A673 (cell line): ENCODE data around the gene ETV1. TPM values are rescaled to one million over a fixed set of nuclear protein-coding genes. Genes with fewer than 3 reads are reported as not detected.

Experiments used
- BruUV-seq: library from RNA; stranded (reverse); fragments of 400-500 nt; replicated peaks from 2 replicates; lab custom pipeline; 2021; lab: Mats Ljungman, UMichigan
- CTCF ChIA-PET: fragments of 300-600 bp; sonication (Branson Sonifier 250); formaldehyde crosslinking; loops from one replicate; lab custom pipeline; 2022; ENCODE audit warnings: antibody characterized with exemption; lab: Charles Lee
- POLR2A ChIA-PET: fragments of 300-600 bp; sonication (Branson Sonifier 250); formaldehyde crosslinking; loops from one replicate; lab custom pipeline; 2022; ENCODE audit warnings: antibody characterized with exemption; ENCODE audit not compliant: low non-redundant PET; lab: Charles Lee
- DNase-seq: peaks from one replicate; pipeline ENCODE4 v3.0.0-alpha.2; 2015; ENCODE audit warnings: low spot score
- H3K27ac ChIP-seq: fragments of 200-600 bp; sonication (generic); 2 replicates; pipeline ENCODE4 v1.5.1; 2016; ENCODE audit warnings: mixed run types, low read depth, mild to moderate bottlenecking, mixed read lengths, antibody characterized with exemption, low read length; ENCODE audit not compliant: poor library complexity, severe bottlenecking
- H3K27me3 ChIP-seq: fragments of 200-600 bp; sonication (generic); replicated peaks from 2 replicates; pipeline ENCODE4 v1.6.1; 2017; ENCODE audit warnings: mixed run types, low read depth, mild to moderate bottlenecking, mixed read lengths, antibody characterized with exemption, low read length; ENCODE audit not compliant: insufficient read depth, poor library complexity
- H3K36me3 ChIP-seq: fragments of 200-600 bp; sonication (generic); 2 replicates; pipeline ENCODE4 v1.6.1; 2016; ENCODE audit warnings: mixed run types, mild to moderate bottlenecking, mixed read lengths, antibody characterized with exemption, low read length; ENCODE audit not compliant: insufficient read depth, poor library complexity, severe bottlenecking
- H3K4me1 ChIP-seq: fragments of 200-600 bp; sonication (generic); 2 replicates; pipeline ENCODE4 v1.6.1; 2017; ENCODE audit warnings: mixed run types, mild to moderate bottlenecking, mixed read lengths, antibody characterized with exemption, low read length; ENCODE audit not compliant: insufficient read depth, poor library complexity, severe bottlenecking
- H3K4me3 ChIP-seq: fragments of 200-600 bp; sonication (generic); 2 replicates; pipeline ENCODE4 v1.5.1; 2016; ENCODE audit warnings: low read depth, mixed run types, mild to moderate bottlenecking, mixed read lengths, low read length; ENCODE audit not compliant: poor library complexity, severe bottlenecking
- H3K9me3 ChIP-seq: fragments of 200-600 bp; sonication (generic); 2 replicates; pipeline ENCODE4 v1.6.1; 2016; ENCODE audit warnings: mixed run types, low read depth, mild to moderate bottlenecking, mixed read lengths, antibody characterized with exemption, low read length; ENCODE audit not compliant: poor library complexity, severe bottlenecking
- EZH2 ChIP-seq: fragments of 200-600 bp; sonication (generic); IDR thresholded peaks from 2 replicates; pipeline ENCODE4 v1.6.1; 2017; ENCODE audit warnings: borderline replicate concordance, low read depth, mild to moderate bottlenecking, mixed read lengths, antibody characterized with exemption, low read length; ENCODE audit not compliant: poor library complexity, severe bottlenecking
- intact Hi-C: fragments of 100-400 bp; cut with micrococcal nuclease; formaldehyde crosslinking; loops from one replicate; pipeline ENCODE4 v1.10.0; 2022; ENCODE audit not compliant: unreplicated experiment
- total RNA-seq: library from RNA; stranded (reverse); gene quantifications from 2 replicates; pipeline ENCODE4 v1.2.3, GENCODE V29; 2021
- TF ChIP-seq, protein P1 (sequence below): fragments of 300-800, 200-600 bp; sonication (generic); conservative IDR thresholded peaks from 2 replicates; pipeline ENCODE4 v1.5.1; 2017; ENCODE audit warnings: low read depth, mild to moderate bottlenecking, antibody characterized with exemption, low read length, moderate library complexity, mixed read lengths

Gene ETV1
- total RNA-seq, 1 experiment from 2014 or later = 84.1 TPM

DNA sequence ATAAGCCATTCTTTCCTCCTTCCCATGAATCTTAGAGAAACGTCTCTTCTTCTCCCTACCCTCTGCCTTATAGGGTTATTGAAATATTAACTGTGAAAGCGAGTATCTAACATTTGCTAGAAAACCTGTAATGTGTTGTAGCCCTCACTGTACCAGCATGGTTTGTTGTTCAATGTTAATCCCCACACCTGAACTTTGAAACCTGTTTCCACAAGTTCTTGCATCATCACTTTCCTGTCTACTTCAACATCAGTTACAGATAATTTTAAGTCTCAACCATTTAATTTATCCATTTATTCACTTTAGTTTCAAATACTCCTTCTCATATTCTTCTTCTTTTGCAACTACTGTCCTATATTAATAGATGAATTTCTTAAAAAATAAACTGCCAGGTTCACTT, 148.2 kb downstream of the ETV1 start:
- no TSS peak for BruUV-seq
- Histone ChIP-seq H3K27ac (no peak overlapping the region), H3K27me3 (no peaks in the 10 kb centered on the region), H3K4me3 (no peak overlapping the region), H3K36me3 (no peaks in the 10 kb centered on the region), H3K9me3 (no peaks in the 10 kb centered on the region), H3K4me1 (peaks cover 4% of the 10 kb centered on the region)
- no peak for DNase-seq
- POLR2A ChIA-PET = no interaction called here
- CTCF ChIA-PET = no interaction called here
- intact Hi-C loops = loop anchor here (10.0 kb wide), 1 partner anchor 556 kb away; no protein-coding TSS in a partner anchor
- TF ChIP-seq, protein P1, sequence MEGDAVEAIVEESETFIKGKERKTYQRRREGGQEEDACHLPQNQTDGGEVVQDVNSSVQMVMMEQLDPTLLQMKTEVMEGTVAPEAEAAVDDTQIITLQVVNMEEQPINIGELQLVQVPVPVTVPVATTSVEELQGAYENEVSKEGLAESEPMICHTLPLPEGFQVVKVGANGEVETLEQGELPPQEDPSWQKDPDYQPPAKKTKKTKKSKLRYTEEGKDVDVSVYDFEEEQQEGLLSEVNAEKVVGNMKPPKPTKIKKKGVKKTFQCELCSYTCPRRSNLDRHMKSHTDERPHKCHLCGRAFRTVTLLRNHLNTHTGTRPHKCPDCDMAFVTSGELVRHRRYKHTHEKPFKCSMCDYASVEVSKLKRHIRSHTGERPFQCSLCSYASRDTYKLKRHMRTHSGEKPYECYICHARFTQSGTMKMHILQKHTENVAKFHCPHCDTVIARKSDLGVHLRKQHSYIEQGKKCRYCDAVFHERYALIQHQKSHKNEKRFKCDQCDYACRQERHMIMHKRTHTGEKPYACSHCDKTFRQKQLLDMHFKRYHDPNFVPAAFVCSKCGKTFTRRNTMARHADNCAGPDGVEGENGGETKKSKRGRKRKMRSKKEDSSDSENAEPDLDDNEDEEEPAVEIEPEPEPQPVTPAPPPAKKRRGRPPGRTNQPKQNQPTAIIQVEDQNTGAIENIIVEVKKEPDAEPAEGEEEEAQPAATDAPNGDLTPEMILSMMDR = no peak
- no peak for TF ChIP-seq EZH2
